ENCODE measurements around the gene NTRK3. TPM values are rescaled to one million over a fixed set of nuclear protein-coding genes. Genes with fewer than 3 reads are reported as not detected.

NTRK3 gene
- total RNA-seq, 1 experiment from 2014 or later = not detected

DNA sequence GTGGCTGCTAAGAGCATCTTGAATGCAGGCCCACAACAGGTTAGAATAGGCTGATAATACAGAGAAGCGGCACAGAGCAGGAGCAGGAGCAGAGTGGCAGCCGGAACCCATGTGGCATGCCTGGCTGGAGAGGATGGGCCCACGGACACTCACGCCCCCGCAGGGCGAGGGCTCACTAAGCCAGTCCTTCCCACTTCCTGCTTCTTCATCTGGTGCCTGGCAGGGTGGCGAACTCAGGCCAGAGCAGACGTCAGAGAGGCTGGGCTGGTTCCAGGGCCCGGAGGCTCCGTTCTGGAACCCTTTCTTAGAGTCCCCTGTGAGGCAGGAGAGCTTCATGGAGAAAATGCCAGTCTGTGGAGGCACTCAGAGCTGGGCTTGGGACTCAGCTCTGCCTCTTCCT lies 195.1 kb downstream of the NTRK3 start:
- DNase-seq = no peak

DNA sequence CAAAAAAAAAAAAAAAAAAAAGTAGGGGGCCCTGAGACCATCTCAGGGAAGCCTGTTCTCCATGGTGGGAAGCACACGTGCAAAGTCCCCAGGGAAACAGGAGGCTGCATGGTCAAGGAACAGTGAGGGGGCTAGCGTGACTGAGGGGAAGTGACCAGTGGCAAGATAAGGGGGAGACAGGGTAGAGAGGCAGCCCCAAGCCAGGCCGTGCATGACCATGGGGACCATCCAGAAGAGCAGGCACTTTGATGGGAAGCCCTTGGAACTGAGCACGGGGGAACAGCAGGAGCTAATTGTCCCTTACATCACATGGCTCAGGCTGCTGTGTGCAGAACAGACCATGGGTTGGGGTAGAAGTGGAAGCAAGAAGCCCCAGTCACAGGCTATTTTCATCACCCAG lies 196.2 kb downstream of the NTRK3 start:
- no peaks in the 10 kb centered on the region for H3K79me2 ChIP-seq (ENCODE audit: low read depth)
- no peaks in the 10 kb centered on the region for H4K20me1 ChIP-seq (ENCODE audit: insufficient read depth)
- ChIA-PET POLR2A (ENCODE audit: unreplicated experiment) (no interaction called here), CTCF (no interaction called here)
- H3K27ac ChIP-seq = no peak overlapping the region
- no peaks in the 10 kb centered on the region for H3K36me3 ChIP-seq (ENCODE audit: low read depth)
- no peaks in the 10 kb centered on the region for H3K4me1 ChIP-seq (replicated peaks; ENCODE audit: insufficient read depth)
- no peak overlapping the region for H3K4me2 ChIP-seq
- intact Hi-C loops (cut with micrococcal nuclease; ENCODE audit: unreplicated experiment) = no loop called here
- no TSS peak for BruUV-seq (replicated peaks)
- DNase-seq = no peak
- no peak overlapping the region for H2AFZ ChIP-seq
- H3K4me3 ChIP-seq = no peak overlapping the region
- H3K9me3 ChIP-seq (ENCODE audit: insufficient read depth, low read depth) = no peaks in the 10 kb centered on the region
- H3K27me3 ChIP-seq (ENCODE audit: insufficient read depth, low read depth) = no peaks in the 10 kb centered on the region
- H3F3A ChIP-seq (ENCODE audit: insufficient read depth, low read depth) = no peaks in the 10 kb centered on the region
- no peaks in the 10 kb centered on the region for H3K9me2 ChIP-seq (ENCODE audit: insufficient read depth)
- TF ChIP-seq, protein P1, sequence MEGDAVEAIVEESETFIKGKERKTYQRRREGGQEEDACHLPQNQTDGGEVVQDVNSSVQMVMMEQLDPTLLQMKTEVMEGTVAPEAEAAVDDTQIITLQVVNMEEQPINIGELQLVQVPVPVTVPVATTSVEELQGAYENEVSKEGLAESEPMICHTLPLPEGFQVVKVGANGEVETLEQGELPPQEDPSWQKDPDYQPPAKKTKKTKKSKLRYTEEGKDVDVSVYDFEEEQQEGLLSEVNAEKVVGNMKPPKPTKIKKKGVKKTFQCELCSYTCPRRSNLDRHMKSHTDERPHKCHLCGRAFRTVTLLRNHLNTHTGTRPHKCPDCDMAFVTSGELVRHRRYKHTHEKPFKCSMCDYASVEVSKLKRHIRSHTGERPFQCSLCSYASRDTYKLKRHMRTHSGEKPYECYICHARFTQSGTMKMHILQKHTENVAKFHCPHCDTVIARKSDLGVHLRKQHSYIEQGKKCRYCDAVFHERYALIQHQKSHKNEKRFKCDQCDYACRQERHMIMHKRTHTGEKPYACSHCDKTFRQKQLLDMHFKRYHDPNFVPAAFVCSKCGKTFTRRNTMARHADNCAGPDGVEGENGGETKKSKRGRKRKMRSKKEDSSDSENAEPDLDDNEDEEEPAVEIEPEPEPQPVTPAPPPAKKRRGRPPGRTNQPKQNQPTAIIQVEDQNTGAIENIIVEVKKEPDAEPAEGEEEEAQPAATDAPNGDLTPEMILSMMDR (conservative IDR thresholded peaks at IDR 0.05) = no peak
- TF ChIP-seq EZH2 (IDR thresholded peaks at IDR 0.05; ENCODE audit: low read depth) = no peak

More for the DNA sequence above, 195.1 kb downstream of the NTRK3 start:
- Histone ChIP-seq H3K4me2 (no peak overlapping the region), H3K9me2 (ENCODE audit: insufficient read depth) (no peaks in the 10 kb centered on the region), H3K36me3 (ENCODE audit: low read depth) (no peaks in the 10 kb centered on the region), H3F3A (ENCODE audit: insufficient read depth, low read depth) (no peaks in the 10 kb centered on the region), H3K4me3 (no peak overlapping the region), H3K79me2 (ENCODE audit: low read depth) (no peaks in the 10 kb centered on the region), H3K27ac (no peak overlapping the region), H4K20me1 (ENCODE audit: insufficient read depth) (no peaks in the 10 kb centered on the region), H2AFZ (no peak overlapping the region), H3K27me3 (ENCODE audit: insufficient read depth, low read depth) (no peaks in the 10 kb centered on the region), H3K4me1 (replicated peaks; ENCODE audit: insufficient read depth) (no peaks in the 10 kb centered on the region), H3K9me3 (ENCODE audit: insufficient read depth, low read depth) (no peaks in the 10 kb centered on the region)
- POLR2A ChIA-PET (ENCODE audit: unreplicated experiment) = no interaction called here
- intact Hi-C loops (cut with micrococcal nuclease; ENCODE audit: unreplicated experiment) = no loop called here
- BruUV-seq (replicated peaks) = no TSS peak
- CTCF ChIA-PET = no interaction called here
- no peak for TF ChIP-seq EZH2 (IDR thresholded peaks at IDR 0.05; ENCODE audit: low read depth)
- TF ChIP-seq, protein P1 (conservative IDR thresholded peaks at IDR 0.05) = no peak

DNA sequence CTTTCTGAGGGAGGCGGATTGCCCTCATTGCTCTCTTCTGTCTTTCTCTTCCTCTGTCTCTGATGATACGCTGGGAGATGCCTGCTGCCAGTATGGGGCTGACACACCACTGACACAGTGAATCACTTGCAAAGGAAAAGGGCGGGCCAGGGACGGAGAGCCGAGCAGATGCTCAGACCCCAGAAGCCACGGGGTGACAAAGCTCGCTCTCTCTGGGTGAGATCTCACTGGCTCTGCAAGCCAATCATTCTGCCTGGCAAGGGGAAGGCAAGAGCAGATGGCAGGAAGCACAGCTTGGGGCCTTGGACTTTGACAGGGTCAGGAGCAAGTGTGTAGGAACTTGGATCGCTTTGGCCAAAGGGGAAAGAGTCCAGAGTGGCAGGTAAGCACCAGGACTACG lies 198.7 kb downstream of the NTRK3 start:
- intact Hi-C loops (cut with micrococcal nuclease; ENCODE audit: unreplicated experiment) = no loop called here
- Histone ChIP-seq H3K4me2 (no peak overlapping the region), H3K4me3 (no peak overlapping the region), H3K36me3 (ENCODE audit: low read depth) (no peaks in the 10 kb centered on the region), H4K20me1 (ENCODE audit: insufficient read depth) (no peaks in the 10 kb centered on the region), H3K9me2 (ENCODE audit: insufficient read depth) (no peaks in the 10 kb centered on the region), H3K9me3 (ENCODE audit: insufficient read depth, low read depth) (no peaks in the 10 kb centered on the region), H2AFZ (no peak overlapping the region), H3K27ac (no peak overlapping the region), H3K79me2 (ENCODE audit: low read depth) (no peaks in the 10 kb centered on the region), H3K27me3 (ENCODE audit: insufficient read depth, low read depth) (no peaks in the 10 kb centered on the region), H3F3A (ENCODE audit: insufficient read depth, low read depth) (no peaks in the 10 kb centered on the region), H3K4me1 (replicated peaks; ENCODE audit: insufficient read depth) (no peaks in the 10 kb centered on the region)
- BruUV-seq (replicated peaks) = no TSS peak
- POLR2A ChIA-PET (ENCODE audit: unreplicated experiment) = no interaction called here
- CTCF ChIA-PET = no interaction called here
- no peak for DNase-seq
- TF ChIP-seq, protein P1 (conservative IDR thresholded peaks at IDR 0.05) = no peak
- TF ChIP-seq EZH2 (IDR thresholded peaks at IDR 0.05; ENCODE audit: low read depth) = no peak

Data from PC-9 (cell line).